Femur (tissue), 1 donor: ENCODE measurements around the gene SMPX.

Experiments used
- DNase-seq: peaks from one replicate; pipeline ENCODE4 v3.0.0-alpha.2; 2017

The SMPX gene

DNA sequence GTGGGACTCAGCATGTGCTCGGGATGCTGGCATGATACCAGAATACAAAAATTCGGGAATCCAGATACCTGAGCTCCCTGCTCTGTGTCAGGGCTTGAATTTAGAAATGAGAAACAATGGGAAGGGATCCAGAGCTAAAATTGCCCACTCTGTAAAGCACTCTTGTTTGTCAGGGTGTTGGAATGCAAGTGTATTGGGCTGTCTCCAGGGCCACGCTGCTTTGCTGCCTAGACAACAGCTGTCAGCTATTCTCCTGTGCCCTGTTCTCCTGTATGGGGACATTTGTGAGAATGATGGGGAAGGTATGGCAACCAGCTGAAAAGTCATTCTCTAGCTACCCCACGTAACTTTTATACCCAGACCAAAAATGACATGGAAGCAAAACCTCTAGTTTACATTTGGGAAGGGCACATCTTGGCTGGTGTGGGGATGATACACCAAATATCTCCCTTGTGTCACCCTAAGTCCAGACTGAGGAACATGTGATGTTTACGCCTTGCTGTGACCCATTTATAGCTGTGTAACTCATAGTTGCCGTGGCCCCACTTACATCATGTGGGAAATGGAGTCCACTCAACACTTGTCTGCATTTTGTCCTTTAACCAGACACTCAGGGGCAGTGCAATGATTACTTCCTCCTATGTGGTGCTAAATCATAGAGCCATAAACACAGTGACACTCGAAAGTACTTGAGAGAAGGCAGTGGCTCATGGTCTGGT lies 46.6 kb downstream of the SMPX start:
- no peak for DNase-seq

DNA sequence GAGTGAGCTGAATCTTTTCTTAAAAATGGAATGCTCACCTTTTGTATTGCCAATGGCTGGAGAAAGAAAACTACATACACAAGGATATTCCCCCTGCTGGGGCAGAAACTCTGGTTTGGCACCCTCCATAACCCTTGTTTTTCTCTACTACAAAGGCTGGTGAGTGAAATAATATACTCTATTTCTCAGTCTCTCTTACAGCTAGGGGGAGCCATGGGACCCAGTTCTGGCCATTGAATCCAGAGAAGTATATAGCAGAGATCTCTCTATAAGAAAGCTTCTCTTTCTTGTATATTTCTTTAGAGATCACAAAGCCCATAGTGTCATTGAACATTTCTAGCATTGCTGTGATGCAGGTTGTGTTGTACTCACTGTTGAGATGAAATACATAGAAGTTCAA lies 49.8 kb downstream of the SMPX start:
- no peak for DNase-seq

DNA sequence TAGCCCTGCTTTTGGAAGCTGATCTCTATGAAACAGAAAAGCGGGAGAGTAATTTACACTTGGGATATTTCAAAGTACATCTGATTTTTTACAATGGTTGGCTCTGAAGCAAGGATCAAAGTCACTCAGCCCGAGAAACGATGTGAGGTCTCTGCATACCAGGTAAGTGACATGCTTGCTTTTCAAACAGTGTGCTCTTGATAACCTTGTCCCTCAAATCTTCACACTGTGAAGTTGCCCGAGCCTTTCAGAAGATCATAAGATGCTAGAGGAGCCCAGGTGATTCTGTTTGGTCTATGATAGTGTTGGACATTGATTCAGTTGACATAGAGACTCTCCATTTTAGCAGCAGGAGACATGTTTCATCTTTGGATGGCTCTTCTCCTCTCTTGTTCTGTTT lies 52.7 kb downstream of the SMPX start:
- no peak for DNase-seq

DNA sequence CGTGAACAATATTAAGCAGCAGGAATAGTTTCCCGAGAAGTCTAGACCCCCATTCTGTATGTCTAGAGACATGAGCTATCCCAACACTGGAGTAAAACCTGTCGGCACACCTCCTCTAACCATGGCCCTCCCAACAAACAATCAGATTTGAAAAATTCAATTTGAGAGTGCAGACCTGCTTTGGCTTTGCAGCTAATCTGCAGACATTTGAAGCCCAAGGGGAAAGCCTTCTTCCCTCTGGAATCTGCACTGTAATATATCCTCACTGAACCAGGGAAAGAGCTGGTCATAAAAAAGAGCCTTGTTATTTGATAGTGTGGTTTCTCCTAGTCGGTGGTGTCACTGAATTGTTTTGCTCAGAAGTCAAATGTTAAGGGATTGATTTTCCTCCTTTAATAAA lies 55.2 kb downstream of the SMPX start:
- no peak for DNase-seq

DNA sequence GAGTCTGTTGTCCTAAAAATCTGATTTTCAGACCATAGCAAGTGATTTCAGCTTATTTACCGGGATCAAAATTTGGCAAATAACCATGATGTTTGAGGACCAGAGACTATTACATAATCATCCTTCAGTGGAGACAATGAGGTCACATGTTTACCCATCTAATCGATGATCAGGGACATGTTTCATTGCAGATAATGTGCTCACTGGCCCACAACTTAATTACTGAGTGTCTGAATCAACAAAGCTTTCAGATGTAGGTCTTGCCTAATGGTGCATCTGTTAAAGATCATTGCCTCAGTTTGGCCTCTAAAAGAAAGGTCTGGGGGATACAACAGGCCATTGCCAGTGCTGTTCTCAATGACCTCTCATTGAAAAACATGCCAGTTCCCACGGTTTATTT lies 56.9 kb downstream of the SMPX start:
- no peak for DNase-seq

DNA sequence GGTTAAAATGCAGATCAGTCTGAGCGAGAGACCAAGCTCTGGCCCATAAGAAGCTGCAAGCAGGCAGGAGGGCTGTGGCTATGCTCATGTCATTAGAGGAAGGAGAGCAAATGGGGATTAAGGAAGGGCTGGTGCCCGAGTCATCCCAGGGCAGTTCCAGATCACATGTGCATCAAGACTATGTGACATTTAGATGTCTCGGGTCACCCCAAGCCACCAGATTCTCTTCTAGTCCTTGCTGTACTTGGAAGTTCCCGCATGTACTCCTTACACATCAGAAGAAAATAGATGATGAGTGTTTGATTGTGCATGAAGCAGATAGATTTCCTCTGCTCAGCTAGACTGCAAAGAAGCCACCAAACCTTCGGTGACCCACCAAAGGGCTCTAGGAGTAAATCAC lies 57.6 kb downstream of the SMPX start:
- no peak for DNase-seq

DNA sequence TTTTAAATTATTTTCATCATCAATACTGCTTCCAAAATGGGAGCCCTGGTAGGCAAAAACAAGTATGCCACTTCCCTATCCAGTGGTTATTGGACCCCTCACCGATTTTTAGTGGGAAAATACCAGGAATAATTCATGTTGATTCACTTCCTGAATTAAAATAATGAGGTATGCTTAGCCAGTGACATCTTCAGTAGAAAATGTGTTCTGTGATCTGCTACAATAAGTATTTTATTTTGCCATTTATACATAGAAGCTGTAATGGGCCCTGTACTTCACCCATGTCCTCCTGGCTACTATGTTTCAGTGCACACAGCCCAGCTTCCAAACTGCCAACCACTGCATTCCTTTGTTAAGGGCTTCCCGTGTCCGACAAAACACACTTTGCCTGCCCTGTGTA lies 58.8 kb downstream of the SMPX start:
- no peak for DNase-seq

DNA sequence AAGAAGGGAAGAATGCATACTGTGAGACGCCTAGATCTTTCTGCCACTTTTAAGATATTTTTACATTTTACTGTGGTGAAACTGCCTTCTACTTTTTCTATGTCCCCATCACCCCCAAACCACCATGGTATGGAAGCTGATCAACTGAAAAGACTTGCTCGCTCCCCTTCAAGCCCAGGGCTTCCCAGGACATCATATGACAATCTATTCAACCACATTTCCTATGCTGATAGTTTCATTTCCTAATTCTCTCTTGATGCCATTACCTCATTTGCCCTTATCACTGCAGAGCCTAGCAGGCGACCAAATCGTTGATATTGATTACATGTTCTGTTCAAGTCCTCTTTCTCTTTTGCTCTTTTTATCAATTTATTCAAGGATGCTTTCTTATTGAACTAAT lies 59.6 kb downstream of the SMPX start:
- DNase-seq = no peak

DNA sequence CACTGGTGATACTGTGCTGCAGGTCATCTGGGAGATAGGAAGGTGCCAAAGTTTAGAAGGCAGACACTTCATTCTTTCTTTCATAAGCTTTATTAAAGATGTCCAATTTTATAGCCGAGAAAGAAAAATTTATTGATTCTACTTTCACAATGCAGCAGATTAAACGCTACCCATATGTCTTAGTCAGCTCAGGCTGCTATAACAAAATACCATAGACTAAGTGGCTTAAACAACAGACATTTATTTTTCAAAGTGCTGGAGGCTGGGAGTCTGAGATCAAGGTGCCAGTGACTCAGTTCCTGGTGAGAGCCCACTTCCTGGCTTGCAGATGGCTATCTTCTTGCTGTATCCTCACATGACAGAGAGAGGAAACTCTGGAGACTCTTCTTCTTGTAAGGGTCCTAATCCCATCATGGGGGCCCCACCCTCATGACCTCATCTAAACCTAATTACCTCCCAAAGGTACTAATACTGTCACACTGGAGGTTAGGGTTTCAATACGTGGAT lies 66.4 kb downstream of the SMPX start:
- no peak for DNase-seq

DNA sequence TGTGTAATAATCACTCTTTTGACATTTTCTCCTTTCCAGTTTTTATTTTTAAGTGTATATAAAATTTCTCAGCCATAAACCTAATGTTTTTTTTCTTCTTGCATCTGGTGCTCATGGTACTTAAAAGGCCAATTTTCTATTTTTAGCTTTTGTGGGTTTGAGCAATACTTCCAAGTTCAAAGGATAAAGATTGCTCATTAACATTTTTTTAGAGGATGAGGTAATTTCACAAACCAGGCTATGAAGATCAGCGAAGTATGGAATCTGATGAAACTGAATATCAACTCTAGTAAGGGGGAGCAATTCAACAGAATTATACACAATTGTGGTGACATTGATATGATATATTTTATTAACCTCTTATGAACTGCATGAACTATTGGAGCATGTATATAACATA lies 74.0 kb downstream of the SMPX start:
- DNase-seq = no peak

DNA sequence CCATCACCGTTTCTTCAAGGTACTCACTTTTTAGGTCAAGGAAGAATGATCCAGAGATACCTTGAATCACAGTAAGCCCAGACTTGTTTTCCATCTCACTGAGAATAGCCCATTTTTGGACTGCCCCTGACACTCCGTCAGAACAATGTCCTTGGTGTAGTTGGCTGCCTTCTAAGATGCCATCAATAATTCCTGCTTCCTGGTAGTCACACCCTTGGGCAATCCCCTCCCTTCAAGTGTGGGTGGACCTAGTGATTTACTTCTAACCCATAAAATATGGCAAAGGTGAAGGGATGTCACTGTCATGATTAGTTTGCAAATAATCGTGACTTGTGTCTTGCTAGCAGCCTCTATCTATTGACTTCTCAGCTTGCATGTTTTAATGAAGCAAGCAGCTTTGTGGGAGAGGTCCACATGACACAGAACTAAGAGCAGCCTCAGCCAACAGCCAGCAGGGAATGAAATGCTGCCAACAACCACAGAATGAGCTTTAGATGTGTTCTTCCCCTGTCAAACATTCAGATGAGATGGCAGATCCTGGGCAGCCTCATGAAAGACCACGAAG lies 79.8 kb downstream of the SMPX start:
- DNase-seq = no peak

DNA sequence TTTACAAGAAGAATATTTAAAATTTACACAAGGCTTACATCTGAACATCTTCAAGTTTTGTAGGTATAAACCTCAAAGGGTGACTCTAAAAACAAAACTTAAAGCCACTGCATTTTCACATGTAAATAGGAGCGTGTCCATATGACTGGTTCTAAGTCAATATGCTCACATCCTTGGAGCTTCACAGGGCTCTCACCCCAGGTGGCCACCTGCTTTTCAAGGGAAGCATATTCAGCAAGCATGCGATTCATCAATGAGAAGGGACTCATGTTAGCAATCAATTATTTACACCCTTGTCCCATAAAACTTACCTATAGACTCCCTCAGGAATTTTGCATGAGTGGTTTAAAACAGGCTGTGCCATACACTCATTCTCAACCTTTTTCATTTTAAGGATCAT lies 82.0 kb downstream of the SMPX start:
- DNase-seq = no peak

DNA sequence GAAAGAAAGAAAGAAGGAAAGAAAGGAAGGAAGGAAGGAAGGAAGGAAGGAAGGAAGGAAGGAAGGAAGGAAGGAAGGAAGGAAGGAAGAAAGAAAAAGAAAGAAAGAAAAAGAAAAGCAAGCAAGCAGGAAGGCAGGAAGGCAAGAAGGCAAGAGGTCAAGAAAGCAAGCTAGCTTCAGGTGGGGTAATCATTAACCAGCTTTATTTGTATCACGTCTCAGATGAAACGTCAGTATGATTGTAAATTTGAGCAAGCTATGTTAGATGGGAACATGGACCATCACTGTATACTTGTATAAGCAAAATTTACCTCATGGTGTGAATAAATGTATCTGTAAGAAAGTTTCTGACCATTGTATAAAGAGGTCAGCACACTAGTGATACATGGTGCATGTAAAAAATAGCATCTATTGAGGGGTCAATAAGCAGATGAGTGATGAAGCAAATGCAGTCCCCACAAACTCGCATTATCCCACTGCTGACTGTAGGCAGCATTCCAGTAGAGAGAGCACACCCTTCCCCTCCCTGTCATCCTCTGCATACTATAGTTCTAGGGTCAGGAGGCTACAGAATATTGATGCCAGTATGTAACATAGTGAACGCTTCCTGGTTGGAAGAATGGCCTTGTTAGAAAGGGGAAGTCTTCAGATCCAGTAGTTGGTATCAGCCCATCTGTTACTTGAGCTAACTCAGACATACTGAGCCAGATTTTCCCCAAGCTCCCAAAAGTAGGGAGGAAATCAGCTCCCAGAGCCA lies 83.3 kb downstream of the SMPX start:
- no peak for DNase-seq

DNA sequence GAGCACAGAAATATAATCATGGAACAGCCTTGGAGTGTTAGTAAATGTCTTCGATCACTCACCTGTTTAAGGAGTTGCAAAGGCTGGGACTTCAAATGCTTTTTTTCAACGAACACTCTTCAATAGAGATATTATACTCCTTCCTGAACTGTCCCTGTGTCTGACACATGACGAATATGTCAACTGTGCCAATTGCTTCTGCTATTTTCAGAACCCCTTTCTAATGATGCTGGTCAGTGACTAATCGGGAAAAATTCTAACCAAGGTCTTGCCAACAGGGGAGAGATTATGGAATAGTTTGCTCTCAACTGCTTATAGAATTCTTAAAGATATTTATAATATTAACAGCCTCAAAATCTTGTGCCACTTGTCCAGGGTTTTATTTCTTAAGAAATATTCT lies 91.2 kb downstream of the SMPX start:
- DNase-seq = no peak

DNA sequence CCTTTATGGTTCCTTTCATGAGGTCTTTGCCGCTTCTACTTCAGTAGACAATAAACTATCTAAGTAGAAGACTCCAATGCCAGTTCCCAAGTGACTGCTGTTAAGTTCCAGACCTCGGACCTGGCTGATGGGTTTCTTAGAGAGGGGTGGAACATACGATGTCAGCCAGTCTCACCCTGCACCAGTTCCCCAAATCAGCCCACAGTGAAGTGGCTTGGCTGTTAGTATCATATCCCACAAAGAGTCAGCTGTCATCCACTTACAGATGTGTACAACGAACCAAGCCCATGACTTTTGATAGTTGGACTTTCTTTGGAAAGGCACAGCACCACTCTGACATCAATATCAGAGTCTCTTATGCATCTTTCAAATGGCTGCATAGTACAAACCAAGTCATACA lies 91.7 kb downstream of the SMPX start:
- no peak for DNase-seq

DNA sequence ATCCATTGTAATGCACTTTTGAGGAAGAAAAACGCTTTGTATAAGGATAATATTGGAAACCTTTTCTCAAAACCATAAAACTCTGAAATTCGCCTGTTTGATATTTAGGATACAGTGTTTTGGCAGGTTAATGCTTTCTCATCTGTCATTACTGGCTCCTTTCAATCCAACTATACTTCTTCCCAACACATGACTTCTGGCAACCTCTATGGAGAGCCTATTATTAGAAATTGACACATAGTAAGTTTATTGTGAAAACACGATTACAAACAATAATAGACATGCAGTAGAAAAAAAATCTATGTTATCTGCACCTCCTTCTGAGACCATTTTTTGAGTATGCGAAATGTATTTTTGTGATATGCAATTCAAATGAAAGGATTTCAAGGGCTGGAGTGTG lies 95.2 kb downstream of the SMPX start:
- DNase-seq = no peak

DNA sequence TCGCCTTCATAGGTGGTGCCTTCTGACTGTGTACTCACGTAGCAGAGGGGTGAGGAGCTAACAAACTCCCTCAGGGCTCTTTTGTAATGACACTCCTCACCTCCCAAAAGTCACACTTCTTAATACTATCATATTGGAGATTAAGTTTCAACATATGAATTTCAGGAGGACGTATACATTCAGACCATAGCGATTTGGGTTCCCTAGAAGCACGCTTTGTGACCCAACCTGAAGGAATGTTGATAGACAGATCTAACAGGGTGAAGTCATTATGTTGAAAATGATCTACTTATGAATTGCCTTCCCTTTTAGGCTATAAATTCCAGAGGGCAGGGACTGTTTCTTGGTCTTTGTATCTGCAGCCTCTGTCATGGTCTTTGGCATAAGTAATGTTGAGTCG lies 96.6 kb downstream of the SMPX start:
- DNase-seq = no peak

DNA sequence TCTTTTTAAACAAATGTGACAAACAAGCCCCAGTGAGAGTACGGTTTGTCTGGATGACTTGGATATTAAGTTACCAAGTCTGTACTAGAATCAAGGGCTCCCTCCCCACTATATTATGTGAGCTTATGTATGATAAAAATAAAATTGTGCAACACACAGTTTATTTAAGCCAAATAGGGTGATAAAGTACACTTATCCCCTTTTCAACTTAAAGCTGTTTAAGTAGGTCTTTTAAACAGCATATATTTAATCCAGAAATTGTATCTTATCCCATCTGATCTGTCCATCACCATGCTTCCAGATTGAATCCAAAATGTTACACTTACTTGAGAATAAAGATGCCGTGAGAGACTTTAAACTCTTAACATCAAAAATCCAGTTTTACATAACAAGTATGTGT lies 97.8 kb downstream of the SMPX start:
- no peak for DNase-seq

DNA sequence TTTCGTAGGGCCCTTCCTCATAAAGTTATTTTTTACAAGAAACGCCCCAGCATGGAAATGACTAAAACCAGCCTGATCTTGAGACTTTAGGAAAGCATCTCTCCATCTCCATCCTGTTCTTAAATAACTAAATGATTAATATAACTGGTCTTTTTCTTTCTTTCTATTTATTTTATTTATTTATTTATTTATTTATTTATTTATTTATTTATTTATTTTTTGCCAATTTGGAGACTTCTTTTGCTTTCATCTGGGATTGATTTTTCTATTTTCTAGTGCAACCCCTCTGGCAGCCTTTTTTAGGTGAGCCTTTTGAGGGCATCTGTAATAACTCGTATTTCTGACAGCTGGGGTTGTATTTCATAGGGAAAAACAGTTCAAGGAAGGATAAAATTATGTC lies 98.6 kb downstream of the SMPX start:
- DNase-seq = no peak

DNA sequence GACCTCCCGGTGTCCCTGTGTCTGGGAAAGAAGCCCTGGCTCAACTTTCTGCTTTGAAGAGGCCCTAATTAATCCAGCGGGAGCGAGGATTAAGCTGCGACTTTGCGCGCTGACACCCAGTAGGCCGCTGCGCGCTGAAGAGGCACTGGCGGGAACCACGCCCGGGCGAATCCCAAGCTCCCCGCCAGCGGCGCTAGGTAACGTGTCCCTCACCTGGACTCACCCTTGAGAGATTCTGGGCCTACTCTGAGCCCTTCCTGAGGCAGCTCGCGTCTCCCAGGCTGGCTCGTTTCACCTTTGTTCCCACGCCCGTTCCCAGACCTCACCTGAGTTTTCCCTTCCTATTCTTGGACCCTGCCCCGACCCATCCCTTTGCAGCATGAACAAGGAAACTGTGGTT lies 99.2 kb downstream of the SMPX start:
- DNase-seq = no peak

DNA sequence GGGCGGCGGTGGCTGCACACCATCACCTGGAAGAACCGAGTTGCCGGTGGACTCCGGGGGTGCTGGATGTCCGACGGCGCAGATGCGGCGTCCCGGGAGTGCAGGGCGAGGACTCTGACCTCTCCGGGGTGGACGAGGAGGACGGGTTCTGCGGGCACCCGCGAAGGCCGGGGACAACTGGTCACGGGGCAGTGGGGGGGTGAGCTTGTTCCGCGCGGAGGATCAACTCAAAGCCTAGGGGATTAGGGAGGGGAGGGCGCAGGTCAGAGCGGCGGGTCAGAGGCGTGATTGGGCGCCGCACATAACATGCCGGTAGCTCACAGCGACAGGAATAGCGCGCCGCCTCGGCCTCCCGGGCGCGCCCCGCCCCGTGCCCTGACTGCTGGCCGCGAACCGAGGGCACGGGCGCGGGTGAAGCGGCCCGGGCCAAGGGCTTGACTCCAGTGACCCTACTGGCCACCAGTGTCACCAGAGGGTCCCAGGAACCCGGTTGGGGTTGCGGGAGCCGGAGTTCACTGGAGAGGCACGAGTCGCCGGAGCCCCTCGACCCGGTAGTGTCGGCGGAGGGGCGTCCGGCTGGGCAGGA lies 99.7 kb downstream of the SMPX start, which contains the start of gene KLHL34:
Gene KLHL34 (minus strand): TSS at position 179 of the 586 bp plus-strand sequence. CDS start 542 bp downstream, outside the sequence.
- DNase-seq = no peak

DNA sequence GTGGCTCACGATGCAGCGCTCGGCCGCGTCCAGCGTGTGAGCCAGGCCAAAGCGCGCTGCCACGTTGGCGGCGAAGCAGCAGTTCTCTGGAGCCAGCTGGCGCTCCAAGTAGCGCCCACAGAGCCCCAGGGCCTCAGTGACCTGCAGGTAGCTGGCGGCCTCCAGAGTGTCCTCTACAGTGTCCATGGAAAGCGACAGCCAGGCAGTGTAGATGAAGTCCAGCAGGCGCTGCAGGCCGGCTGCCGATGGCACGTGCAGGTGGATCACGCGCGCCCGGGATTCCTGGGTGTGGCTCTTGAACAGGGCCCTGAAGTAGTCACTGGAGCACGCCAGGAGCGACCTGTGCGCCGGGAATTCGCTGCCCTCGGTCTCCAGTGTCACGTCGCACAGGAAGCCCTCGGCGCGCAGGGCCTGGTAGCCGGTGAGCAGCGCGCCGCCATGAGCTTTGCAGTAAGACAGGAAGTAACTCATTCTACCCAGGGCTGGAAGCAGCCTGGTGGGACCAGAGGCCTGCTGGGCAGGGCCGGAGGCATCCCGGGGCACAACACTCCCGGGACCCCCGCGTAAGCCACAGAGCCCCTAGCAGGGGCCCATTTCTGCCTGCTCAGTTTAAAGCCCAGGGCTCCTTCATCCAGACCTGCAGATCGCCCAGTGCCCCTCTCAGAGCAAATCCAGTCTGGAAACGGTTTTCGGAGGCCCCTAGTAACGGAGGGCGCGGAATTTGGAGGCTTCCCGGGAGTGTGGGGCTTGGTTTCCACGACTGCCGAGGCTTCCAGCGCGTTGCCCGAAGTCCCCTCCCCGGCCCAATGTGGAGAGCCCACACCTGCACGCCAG lies 100.4 kb downstream of the SMPX start:
- DNase-seq = no peak
